Pancreas (tissue), 10 donors: ENCODE results near the gene TRIM61. TPM values are rescaled to one million over a fixed set of nuclear protein-coding genes. Genes with fewer than 3 reads are reported as not detected.
"Not testable (repeated sequence)": the region's sequence is repeated elsewhere in the genome, so short reads cannot be mapped to it uniquely, and the experiment has no call there.

Experiments used
- ATAC-seq, 4 donors: fragments of 200-7000 bp; cut with Tn5 transposase; one replicate each; pipeline versions ENCODE4 v1.8.0 to v1.9.1; 2020; ENCODE audit warnings: mild to moderate bottlenecking in 4 of 4, moderate library complexity in 4 of 4
- DNase-seq, 6 donors: peaks; one replicate each; pipeline ENCODE4 v3.0.0-alpha.2; 2020
- FAIRE-seq: peaks from 2 replicates; lab custom pipeline; 2012; peaks lifted over from hg19 to GRCh38; lab: Jason Lieb, UNC
- H3K27ac ChIP-seq, 4 donors: fragments of 200-600 bp; sonication (generic); 1 replicate in 3 of 4; 2 replicates in 1 of 4; pipeline versions ENCODE4 v1.5.0 to v1.8.0; 2020
- H3K27me3 ChIP-seq, 4 donors: fragments of 200-600 bp; one replicate each; pipeline ENCODE4 v1.8.0; 2021
- H3K36me3 ChIP-seq, 3 donors: fragments of 200-600 bp; sonication (generic) in 1 of 3; one replicate each; pipeline versions ENCODE4 v1.5.0 to v1.8.0; 2020 to 2021
- H3K4me1 ChIP-seq, 3 donors: fragments of 200-600 bp; one replicate each; pipeline ENCODE4 v1.8.0; 2021
- H3K4me3 ChIP-seq, 4 donors: fragments of 200-600 bp; sonication (generic) in 2 of 4; one replicate each; pipeline versions ENCODE4 v1.5.0 to v1.8.0; 2020 to 2021
- H3K9me3 ChIP-seq, 4 donors: fragments of 200-600 bp; one replicate each; pipeline ENCODE4 v1.8.0; 2021
- WGBS, 2 donors: extraction: QIAGEN DNeasy Blood & Tissue Kit; methylation state at CpG; one replicate each; pipeline ENCODE4 v1.1.7; 2013; 5-methylcytosine and 5-hydroxymethylcytosine counted together
- intact Hi-C, 3 donors: fragments of 100-400 bp; cut with DNase I; formaldehyde crosslinking; loops; one replicate each; pipeline versions ENCODE4 v1.11.1 to v1.14.2; 2022
- polyA plus RNA-seq, 2 donors: library from polyadenylated mRNA; stranded (reverse); fragments of 200-250 nt; gene quantifications; one replicate each; pipeline ENCODE4 v1.2.3, GENCODE V29; 2013
- total RNA-seq, 6 donors: library from RNA; stranded (reverse); fragmentation: NEBNext Ultra II Directional in 4 of 6; extraction: Animal tissue kit (Norgen Biotek cat#: 25700) in 4 of 6; gene quantifications; one replicate each; pipeline versions ENCODE4 v1.2.1 to v1.2.4, GENCODE V29; 2021 to 2023
- TF ChIP-seq, protein P1 (sequence below), 4 donors: fragments of 200-600 bp; sonication (generic) in 3 of 4; IDR thresholded peaks; one replicate each; pipeline versions ENCODE4 v1.5.0 to v1.8.0; 2021; ENCODE audit warnings: antibody characterized with exemption in 4 of 4
- donor health status: healthy with polysubstance abuse.
- donor health status: DM: no; HTN: no; CAD: no; lungs with moderate emphysema.
- donor health status: DM: no; HTN: no; CAD: no.
- donor health status: control.
- donor health status: control.
- donor health status: Bipolar disorder and iron deficiency.
- donor health status: DM: yes; HTN: yes; CAD: no.
- donor health status: DM: no; HTN: no; CAD: no.
- donor health status: DM: no; HTN: no; CAD: no.
- donor health status: DM: yes; HTN: yes; CAD: no.

TRIM61 gene
- total and polyA plus RNA-seq, 8 donors: 0.11 to 0.70 (median 0.18) TPM

- Histone ChIP-seq H3K27ac (no peak overlapping the region), H3K4me1 (no peaks in the 10 kb centered on the region), H3K36me3 (no peaks in the 10 kb centered on the region), H3K27me3 (peaks cover 0 to 4% (median 0%) of the 10 kb centered on the region in 4 donors), H3K9me3 (no peaks in the 10 kb centered on the region), H3K4me3 (no peak overlapping the region)
- FAIRE-seq: no peak
- TF ChIP-seq, protein P1, sequence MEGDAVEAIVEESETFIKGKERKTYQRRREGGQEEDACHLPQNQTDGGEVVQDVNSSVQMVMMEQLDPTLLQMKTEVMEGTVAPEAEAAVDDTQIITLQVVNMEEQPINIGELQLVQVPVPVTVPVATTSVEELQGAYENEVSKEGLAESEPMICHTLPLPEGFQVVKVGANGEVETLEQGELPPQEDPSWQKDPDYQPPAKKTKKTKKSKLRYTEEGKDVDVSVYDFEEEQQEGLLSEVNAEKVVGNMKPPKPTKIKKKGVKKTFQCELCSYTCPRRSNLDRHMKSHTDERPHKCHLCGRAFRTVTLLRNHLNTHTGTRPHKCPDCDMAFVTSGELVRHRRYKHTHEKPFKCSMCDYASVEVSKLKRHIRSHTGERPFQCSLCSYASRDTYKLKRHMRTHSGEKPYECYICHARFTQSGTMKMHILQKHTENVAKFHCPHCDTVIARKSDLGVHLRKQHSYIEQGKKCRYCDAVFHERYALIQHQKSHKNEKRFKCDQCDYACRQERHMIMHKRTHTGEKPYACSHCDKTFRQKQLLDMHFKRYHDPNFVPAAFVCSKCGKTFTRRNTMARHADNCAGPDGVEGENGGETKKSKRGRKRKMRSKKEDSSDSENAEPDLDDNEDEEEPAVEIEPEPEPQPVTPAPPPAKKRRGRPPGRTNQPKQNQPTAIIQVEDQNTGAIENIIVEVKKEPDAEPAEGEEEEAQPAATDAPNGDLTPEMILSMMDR (IDR thresholded peaks at IDR 0.05): no peak
- WGBS, 2 donors: 66 to 76% methylated on average over 2 of the region's 2 CpGs
- no peak for ATAC-seq
- intact Hi-C loops: no loop called here
- no peak for DNase-seq
Observed at GRCh38 chr4:164997324-164997723, 19.9 kb upstream of the TRIM61 start.

DNA sequence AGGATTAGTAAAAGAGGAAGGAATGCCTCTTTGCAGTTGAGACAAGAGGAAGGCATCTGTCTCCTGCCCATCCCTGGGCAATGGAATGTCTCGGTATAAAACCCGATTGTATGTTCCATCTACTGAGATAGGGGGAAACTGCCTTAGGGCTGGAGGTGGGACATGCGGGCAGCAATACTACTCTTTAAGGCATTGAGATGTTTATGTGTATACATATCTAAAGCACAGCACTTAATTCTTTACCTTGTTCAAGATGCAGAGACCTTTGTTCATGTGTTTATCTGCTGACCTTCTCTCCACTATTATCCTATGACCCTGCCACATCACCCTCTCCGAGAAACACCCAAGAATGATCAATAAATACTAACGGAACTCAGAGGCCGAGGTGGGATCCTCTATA is 18.7 kb upstream of the TRIM61 start:
- ATAC-seq, H3K4me3 ChIP-seq, FAIRE-seq, H3K9me3 ChIP-seq, H3K27ac ChIP-seq, H3K36me3 ChIP-seq, H3K27me3 ChIP-seq, DNase-seq, H3K4me1 ChIP-seq, intact Hi-C loops: not testable (repeated sequence)
- 47 to 61% methylated on average over 5 to 6 of the region's 6 CpGs for WGBS, 2 donors

DNA sequence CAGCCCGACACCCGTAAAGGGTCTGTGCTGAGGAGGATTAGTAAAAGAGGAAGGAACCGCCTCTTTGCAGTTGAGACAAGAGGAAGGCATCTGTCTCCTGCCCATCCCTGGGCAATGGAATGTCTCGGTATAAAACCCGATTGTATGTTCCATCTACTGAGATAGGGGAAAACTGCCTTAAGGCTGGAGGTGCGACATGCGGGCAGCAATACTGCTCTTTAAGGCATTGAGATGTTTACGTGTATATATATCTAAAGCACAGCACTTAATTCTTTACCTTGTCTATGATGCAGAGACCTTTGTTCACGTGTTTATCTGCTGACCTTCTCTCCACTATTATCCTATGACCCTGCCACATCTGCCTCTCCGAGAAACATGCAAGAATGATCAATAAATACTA is 13.3 kb upstream of the TRIM61 start:
- H3K36me3 ChIP-seq, H3K4me1 ChIP-seq, intact Hi-C loops, DNase-seq, FAIRE-seq, H3K9me3 ChIP-seq, H3K4me3 ChIP-seq, H3K27me3 ChIP-seq, H3K27ac ChIP-seq, ATAC-seq: not testable (repeated sequence)
- 56 to 67% methylated on average over 10 of the region's 10 CpGs for WGBS, 2 donors

- no peak for FAIRE-seq
- Histone ChIP-seq H3K4me3 (no peak overlapping the region), H3K27ac (no peak overlapping the region), H3K27me3 (no peaks in the 10 kb centered on the region), H3K36me3 (no peaks in the 10 kb centered on the region), H3K4me1 (no peaks in the 10 kb centered on the region), H3K9me3 (no peaks in the 10 kb centered on the region)
- intact Hi-C loops: no loop called here
- TF ChIP-seq, protein P1 (IDR thresholded peaks at IDR 0.05): no peak
- WGBS, 2 donors: 30 to 45% methylated on average over 2 of the region's 2 CpGs
- ATAC-seq: no peak
- DNase-seq: no peak
Observed at GRCh38 chr4:164989471-164989870, 12.0 kb upstream of the TRIM61 start.

GRCh38 chr4:164971929-164972328 is 5.5 kb downstream of the TRIM61 start:
- intact Hi-C loops, H3K4me3 ChIP-seq, H3K27me3 ChIP-seq, H3K36me3 ChIP-seq, H3K9me3 ChIP-seq, ATAC-seq, FAIRE-seq, DNase-seq, H3K4me1 ChIP-seq, H3K27ac ChIP-seq: not testable (repeated sequence)
- 76 to 86% methylated on average over 2 of the region's 2 CpGs for WGBS, 2 donors

GRCh38 chr4:164959896-164960295 is 17.6 kb downstream of the TRIM61 start:
- Histone ChIP-seq H3K27me3 (no peaks in the 10 kb centered on the region), H3K4me3 (no peak overlapping the region), H3K4me1 (no peaks in the 10 kb centered on the region), H3K27ac (no peak overlapping the region), H3K36me3 (no peaks in the 10 kb centered on the region), H3K9me3 (no peaks in the 10 kb centered on the region)
- FAIRE-seq (no peak), ATAC-seq (no peak), DNase-seq (no peak)
- 85 to 88% methylated on average over 2 of the region's 2 CpGs for WGBS, 2 donors
- TF ChIP-seq, protein P1 (IDR thresholded peaks at IDR 0.05): no peak
- intact Hi-C loops: no loop called here

DNA sequence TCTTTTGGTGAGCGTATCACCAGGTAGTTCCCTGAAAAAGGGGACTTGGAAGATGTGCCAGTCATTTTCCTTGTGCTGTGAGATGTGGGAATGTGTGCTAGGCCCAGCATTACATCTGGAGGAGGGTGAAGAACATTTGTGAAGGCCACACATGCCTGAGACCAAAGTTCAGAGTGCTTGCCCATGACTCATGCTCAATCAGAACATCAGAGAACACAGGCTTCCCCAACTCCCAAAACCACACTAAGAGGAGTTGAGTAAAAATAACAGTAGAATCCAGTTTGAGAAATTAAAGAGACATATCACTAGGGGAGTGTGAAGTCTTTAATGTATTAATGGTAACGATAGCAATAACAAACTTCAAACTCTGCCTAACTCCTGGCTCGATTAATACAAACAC is 18.0 kb downstream of the TRIM61 start:
- FAIRE-seq, intact Hi-C loops, ATAC-seq, H3K4me3 ChIP-seq, H3K27me3 ChIP-seq, H3K4me1 ChIP-seq, H3K27ac ChIP-seq, H3K36me3 ChIP-seq, DNase-seq, H3K9me3 ChIP-seq: not testable (repeated sequence)
- WGBS, 2 donors: 79 to 91% methylated on average over 2 of the region's 3 CpGs
